Hepatocyte (in vitro differentiated cells): Measurements from ENCODE around the gene TRPM6. TPM values are rescaled to one million over a fixed set of nuclear protein-coding genes. Genes with fewer than 3 reads are reported as not detected.

ENCODE experiments used
- DNase-seq: peaks from one replicate; pipeline ENCODE4 v3.0.0-alpha.2; 2016; ENCODE audit warnings: low spot score
- H2AFZ ChIP-seq: fragments of 200-600 bp; sonication (generic); 2 replicates; pipeline ENCODE4 v1.6.0; 2016; ENCODE audit warnings: antibody characterized with exemption, mild to moderate bottlenecking
- H3K27ac ChIP-seq: fragments of 200-600 bp; sonication (generic); 2 replicates; pipeline ENCODE4 v1.5.1; 2016; ENCODE audit warnings: mild to moderate bottlenecking
- H3K27me3 ChIP-seq: fragments of 200-600 bp; sonication (generic); 2 replicates; pipeline ENCODE4 v1.6.1; 2016
- H3K36me3 ChIP-seq: fragments of 200-600 bp; sonication (generic); replicated peaks from 2 replicates; pipeline ENCODE4 v1.5.1; 2016; ENCODE audit warnings: low read depth; ENCODE audit not compliant: insufficient read depth
- H3K4me1 ChIP-seq: fragments of 200-600 bp; sonication (generic); 2 replicates; pipeline ENCODE4 v1.5.1; 2016; ENCODE audit warnings: mild to moderate bottlenecking, moderate library complexity; ENCODE audit not compliant: insufficient read depth
- H3K4me2 ChIP-seq: fragments of 200-600 bp; sonication (generic); 2 replicates; pipeline ENCODE4 v1.6.0; 2016
- H3K4me3 ChIP-seq: fragments of 200-600 bp; sonication (generic); 2 replicates; pipeline ENCODE4 v1.5.1; 2016; ENCODE audit warnings: mild to moderate bottlenecking
- H3K79me2 ChIP-seq: fragments of 200-600 bp; sonication (generic); 2 replicates; pipeline ENCODE4 v1.6.0; 2017; ENCODE audit warnings: mild to moderate bottlenecking
- H3K9me2 ChIP-seq: fragments of 200-600 bp; sonication (generic); replicated peaks from 2 replicates; pipeline ENCODE4 v1.6.0; 2017; ENCODE audit warnings: mild to moderate bottlenecking; ENCODE audit not compliant: insufficient read depth
- H3K9me3 ChIP-seq: fragments of 200-600 bp; sonication (generic); 2 replicates; pipeline ENCODE4 v1.5.1; 2016; ENCODE audit warnings: low read depth, mild to moderate bottlenecking
- H4K20me1 ChIP-seq: fragments of 200-600 bp; sonication (generic); 2 replicates; pipeline ENCODE4 v1.6.0; 2016; ENCODE audit warnings: mild to moderate bottlenecking; ENCODE audit not compliant: insufficient read depth, poor library complexity, severe bottlenecking
- CTCF ChIP-seq: fragments of 200-600 bp; sonication (generic); IDR thresholded peaks from 2 replicates; pipeline ENCODE4 v1.5.1; 2016; ENCODE audit warnings: antibody characterized with exemption, mild to moderate bottlenecking; ENCODE audit not compliant: poor library complexity
- EZH2 ChIP-seq: fragments of 200-600 bp; sonication (generic); IDR thresholded peaks from 2 replicates; pipeline ENCODE4 v1.6.1; 2016; ENCODE audit warnings: antibody characterized with exemption, mild to moderate bottlenecking, borderline replicate concordance
- EZH2phosphoT487 ChIP-seq: fragments of 200-600 bp; sonication (generic); IDR thresholded peaks from one replicate; pipeline ENCODE4 v1.6.1; 2018; ENCODE audit warnings: antibody characterized with exemption, mild to moderate bottlenecking, low read depth, moderate library complexity; ENCODE audit not compliant: unreplicated experiment, severe bottlenecking
- WGBS: methylation state at CpG from one replicate; pipeline ENCODE4 v1.1.6; 2016; ENCODE audit warnings: low lambda C conversion rate; ENCODE audit errors: missing lambda C conversion rate; 5-methylcytosine and 5-hydroxymethylcytosine counted together
- polyA plus RNA-seq: library from polyadenylated mRNA; unstranded; fragments of >200 nt; fragmentation: Nextera tagmentation; extraction: Ambion mirVana; gene quantifications from 2 replicates; pipeline ENCODE4 v1.2.1, GENCODE V29; 2016
- small RNA-seq: library from RNA; depleted of rRNA; stranded (forward); fragments of <200 nt; gene quantifications from one replicate; pipeline ENCODE3, GENCODE V24; 2014
- total RNA-seq: library from RNA; depleted of rRNA; stranded (reverse); fragments of >200 nt; gene quantifications from 2 replicates; pipeline ENCODE4 v1.2.3, GENCODE V29; 2014

The TRPM6 gene
- total and polyA plus RNA-seq, 2 experiments from 2014 or later: 3.7 to 19.0 TPM

DNA sequence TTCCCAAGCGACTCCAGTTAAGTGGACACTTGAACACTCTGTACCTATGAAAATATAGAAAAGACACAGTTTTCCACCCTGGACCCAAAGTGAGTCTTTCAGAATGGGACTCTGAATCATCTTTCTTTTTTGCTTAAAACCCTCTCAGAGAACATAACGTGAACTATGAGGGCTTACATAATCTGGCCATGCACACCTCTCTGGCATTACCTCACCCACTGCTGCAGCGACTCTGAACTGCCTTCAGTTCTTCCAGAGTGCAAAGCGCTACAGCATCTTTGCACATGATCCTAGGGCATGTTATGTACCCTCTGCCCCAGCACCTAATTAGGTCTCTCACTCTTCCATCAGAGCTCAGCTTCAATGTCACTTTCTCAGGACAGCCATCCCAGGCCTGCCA, 204.4 kb downstream of the TRPM6 start:
- H3K27ac ChIP-seq: no peak overlapping the region
- DNase-seq: no peak
- H3K79me2 ChIP-seq: no peaks in the 10 kb centered on the region
- 94% methylated on average over 4 of the region's 4 CpGs for WGBS
- no peak overlapping the region for H3K4me2 ChIP-seq
- H3K36me3 ChIP-seq: no peaks in the 10 kb centered on the region
- no peaks in the 10 kb centered on the region for H3K9me2 ChIP-seq
- no peaks in the 10 kb centered on the region for H3K9me3 ChIP-seq
- no peaks in the 10 kb centered on the region for H4K20me1 ChIP-seq
- TF ChIP-seq EZH2: no peak
- TF ChIP-seq CTCF: no peak
- TF ChIP-seq EZH2phosphoT487: no peak
- H3K4me3 ChIP-seq: no peak overlapping the region
- no peak overlapping the region for H2AFZ ChIP-seq
- no peaks in the 10 kb centered on the region for H3K4me1 ChIP-seq
- H3K27me3 ChIP-seq: no peaks in the 10 kb centered on the region

- TF ChIP-seq CTCF: no peak
- TF ChIP-seq EZH2: no peak
- TF ChIP-seq EZH2phosphoT487: no peak
- Histone ChIP-seq H3K36me3 (no peaks in the 10 kb centered on the region), H3K27me3 (no peaks in the 10 kb centered on the region), H3K4me2 (no peak overlapping the region), H2AFZ (no peak overlapping the region), H3K4me3 (no peak overlapping the region), H3K79me2 (no peaks in the 10 kb centered on the region), H4K20me1 (no peaks in the 10 kb centered on the region), H3K9me3 (no peaks in the 10 kb centered on the region), H3K9me2 (no peaks in the 10 kb centered on the region), H3K4me1 (no peaks in the 10 kb centered on the region), H3K27ac (peak overlapping the region; percentile 19)
- 42% methylated on average over 3 of the region's 3 CpGs for WGBS
- DNase-seq: peak; percentile 13
Measured at GRCh38 chr9:74681906-74682305, 205.8 kb downstream of the TRPM6 start.

GRCh38 chr9:74674077-74674476, 213.6 kb downstream of the TRPM6 start:
- no peak overlapping the region for H3K4me3 ChIP-seq
- TF ChIP-seq EZH2 (no peak), EZH2phosphoT487 (no peak), CTCF (no peak)
- H2AFZ ChIP-seq: no peak overlapping the region
- no peak overlapping the region for H3K27ac ChIP-seq
- H3K4me1 ChIP-seq: no peaks in the 10 kb centered on the region
- H3K36me3 ChIP-seq: no peaks in the 10 kb centered on the region
- no peaks in the 10 kb centered on the region for H3K9me2 ChIP-seq
- no peaks in the 10 kb centered on the region for H3K27me3 ChIP-seq
- DNase-seq: no peak
- whole genome bisulfite sequencing: 83% methylated on average over 6 of the region's 6 CpGs
- H3K9me3 ChIP-seq: no peaks in the 10 kb centered on the region
- H3K4me2 ChIP-seq: no peak overlapping the region
- H3K79me2 ChIP-seq: no peaks in the 10 kb centered on the region
- no peaks in the 10 kb centered on the region for H4K20me1 ChIP-seq

Small RNA genes within 50 kb of the gene (small RNA-seq; reads per million reads assigned to genes)
- gene RNU6-445P: not detected

Other genes starting within 250 kb of the TRPM6 start
- 10.1 and 13.0 TPM in 2 replicates for gene C9orf40, start 65.0 kb upstream of the TRPM6 start, total RNA-seq
- 11.1 and 17.4 TPM in 2 replicates for gene C9orf40, start 65.0 kb upstream of the TRPM6 start, polyA plus RNA-seq
- gene CARNMT1, start 140.4 kb upstream of the TRPM6 start, total RNA-seq: 37.1 and 45.8 TPM in 2 replicates
- 9.1 and 14.5 TPM in 2 replicates for gene CARNMT1, start 140.4 kb upstream of the TRPM6 start, polyA plus RNA-seq
- 13.6 and 18.5 TPM in 2 replicates for gene NMRK1, start 200.2 kb upstream of the TRPM6 start, total RNA-seq
- 14.1 and 16.1 TPM in 2 replicates for gene NMRK1, start 200.2 kb upstream of the TRPM6 start, polyA plus RNA-seq
- 22.4 and 25.3 TPM in 2 replicates for gene OSTF1, start 200.6 kb upstream of the TRPM6 start, total RNA-seq
- 29.1 and 30.3 TPM in 2 replicates for gene OSTF1, start 200.6 kb upstream of the TRPM6 start, polyA plus RNA-seq